ENCODE data around the gene CSTF1. TPM values are rescaled to one million over a fixed set of nuclear protein-coding genes. Genes with fewer than 3 reads are reported as not detected.

CSTF1 gene
- total RNA-seq, 1 experiment from 2014 or later, result 44.5 TPM

- CTCF ChIA-PET, result no interaction called here
Measured at GRCh38 chr20:56429941-56430340, 37.5 kb downstream of the CSTF1 start.

GRCh38 chr20:56430461-56430860 is 38.0 kb downstream of the CSTF1 start:
- no peak for TF ChIP-seq REST (IDR thresholded peaks at IDR 0.05; ENCODE audit: low read depth)
- TF ChIP-seq POLR2AphosphoS5 (IDR thresholded peaks at IDR 0.05; ENCODE audit: low read depth, low read length), result no peak
- no peak for TF ChIP-seq EGR1 (IDR thresholded peaks at IDR 0.05; ENCODE audit: low read depth)
- TF ChIP-seq ZNF274 (IDR thresholded peaks at IDR 0.05; ENCODE audit: low read depth, low read length), result no peak
- TF ChIP-seq SRF (IDR thresholded peaks at IDR 0.05; ENCODE audit: low read depth), result no peak
- no peak for TF ChIP-seq YY1 (IDR thresholded peaks at IDR 0.05; ENCODE audit: extremely low read depth, insufficient replicate concordance, low read depth, low read length)
- TF ChIP-seq ATF3 (IDR thresholded peaks at IDR 0.05), result no peak
- Histone ChIP-seq H3K4me1 (ENCODE audit: control insufficient read depth in 1 of 2, insufficient read depth in 2 of 2, low read length in 2 of 2) (peaks cover 0 to 11% of the 10 kb centered on the region in 2 experiments; a peak in 2 of 4 replicates), H3K9me3 (ENCODE audit: control insufficient read depth in 1 of 2, insufficient read depth in 1 of 2, low read depth in 1 of 2, low read length in 2 of 2) (no peaks in the 10 kb centered on the region), H3K79me2 (ENCODE audit: insufficient read depth, low read length) (no peaks in the 10 kb centered on the region), H3K4me3 (replicated peaks in 1 of 2; ENCODE audit: low read depth in 1 of 2, low read length in 2 of 2) (no peak overlapping the region), H3K9ac (ENCODE audit: low read length) (no peak overlapping the region), H2AFZ (ENCODE audit: low read depth, low read length, poor library complexity, severe bottlenecking) (no peak overlapping the region), H3K36me3 (ENCODE audit: control insufficient read depth in 1 of 2, insufficient read depth in 2 of 2, low read length in 2 of 2) (no peaks in the 10 kb centered on the region), H3K9me2 (ENCODE audit: insufficient read depth) (no peaks in the 10 kb centered on the region), H3K4me2 (ENCODE audit: low read length) (no peak overlapping the region), H3K27ac (ENCODE audit: low read depth, low read length) (no peak overlapping the region), H3K27me3 (ENCODE audit: insufficient read depth, low read length) (no peaks in the 10 kb centered on the region), H4K20me1 (ENCODE audit: insufficient read depth) (no peaks in the 10 kb centered on the region)
- ATAC-seq (no peak), DNase-seq (ENCODE audit: low read depth, low spot score) (no peak)
- POLR2A ChIA-PET, result no interaction called here
- CTCF ChIA-PET, result no interaction called here
- BruUV-seq (replicated peaks), result no TSS peak
- intact Hi-C loops (cut with micrococcal nuclease), result no loop called here
- RAD21 ChIA-PET (ENCODE audit: low non-redundant PET in 1 of 2, low total read pairs in 2 of 2, uncharacterized antibody in 2 of 2, unreplicated experiment in 2 of 2), result no interaction called here

More at GRCh38 chr20:56429941-56430340, 37.5 kb downstream of the CSTF1 start:
- H3K9ac ChIP-seq (ENCODE audit: low read length), result no peak overlapping the region
- H2AFZ ChIP-seq (ENCODE audit: low read depth, low read length, poor library complexity, severe bottlenecking), result no peak overlapping the region
- no peak for DNase-seq (ENCODE audit: low read depth, low spot score)
- no peak overlapping the region for H3K27ac ChIP-seq (ENCODE audit: low read depth, low read length)
- no TSS peak for BruUV-seq (replicated peaks)
- no peaks in the 10 kb centered on the region for H3K9me2 ChIP-seq (ENCODE audit: insufficient read depth)
- H3K79me2 ChIP-seq (ENCODE audit: insufficient read depth, low read length), result no peaks in the 10 kb centered on the region
- TF ChIP-seq CTCF (IDR thresholded peaks at IDR 0.05 in 2 of 3, conservative IDR thresholded peaks at IDR 0.05 in 1 of 3; ENCODE audit: borderline replicate concordance in 1 of 3, insufficient read depth in 1 of 3, low read depth in 2 of 3, low read length in 2 of 3), result no peak
- TF ChIP-seq CBX3 (IDR thresholded peaks at IDR 0.05; ENCODE audit: low read depth), result no peak
- H4K20me1 ChIP-seq (ENCODE audit: insufficient read depth), result no peaks in the 10 kb centered on the region
- H3K4me2 ChIP-seq (ENCODE audit: low read length), result peak overlapping the region; percentile 34; the same call in 1 of the 2 replicates
- RAD21 ChIA-PET (ENCODE audit: low non-redundant PET in 1 of 2, low total read pairs in 2 of 2, uncharacterized antibody in 2 of 2, unreplicated experiment in 2 of 2), result no interaction called here
- intact Hi-C loops (cut with micrococcal nuclease), result no loop called here
- no peaks in the 10 kb centered on the region for H3K27me3 ChIP-seq (ENCODE audit: insufficient read depth, low read length)
- no peak overlapping the region for H3K4me3 ChIP-seq (replicated peaks in 1 of 2; ENCODE audit: low read depth in 1 of 2, low read length in 2 of 2)
- H3K36me3 ChIP-seq (ENCODE audit: control insufficient read depth in 1 of 2, insufficient read depth in 2 of 2, low read length in 2 of 2), result no peaks in the 10 kb centered on the region
- POLR2A ChIA-PET, result no interaction called here
- peaks cover 0 to 11% of the 10 kb centered on the region in 2 experiments; a peak in 2 of 4 replicates for H3K4me1 ChIP-seq (ENCODE audit: control insufficient read depth in 1 of 2, insufficient read depth in 2 of 2, low read length in 2 of 2)
- H3K9me3 ChIP-seq (ENCODE audit: control insufficient read depth in 1 of 2, insufficient read depth in 1 of 2, low read depth in 1 of 2, low read length in 2 of 2), result no peaks in the 10 kb centered on the region
- ATAC-seq, result no peak
